GM12878 (cell line): ENCODE measurements around the gene GABRB3. TPM values are rescaled to one million over a fixed set of nuclear protein-coding genes. Genes with fewer than 3 reads are reported as not detected.
"Not testable (repeated sequence)": the region's sequence is repeated elsewhere in the genome, so short reads cannot be mapped to it uniquely, and the experiment has no call there.

Experiments used
- ATAC-seq: fragments of 200-7000 bp; cut with Tn5 transposase; 3 replicates; pipeline ENCODE4 v1.9.1; 2020; ENCODE audit warnings: mild to moderate bottlenecking, moderate library complexity
- BruUV-seq: library from RNA; stranded (reverse); fragments of 400-500 nt; replicated peaks from 2 replicates; lab custom pipeline; 2021; lab: Mats Ljungman, UMichigan
- CTCF ChIA-PET: fragments of 300-600 bp; sonication (Branson Sonifier 250); formaldehyde crosslinking; extraction: SDS; loops from one replicate; lab custom pipeline; 2021; ENCODE audit warnings: inconsistent platforms; lab: Yijun Ruan, JAX
- POLR2A ChIA-PET: fragments of 350-600 bp; formaldehyde crosslinking; extraction: SDS; loops from one replicate; lab custom pipeline; 2021; ENCODE audit warnings: inconsistent platforms; lab: Charles Lee
- RAD21 ChIA-PET: fragments of 300-600 bp; sonication (Branson Sonifier 250); formaldehyde crosslinking; loops from one replicate; lab custom pipeline; 2023; ENCODE audit warnings: antibody characterized with exemption; ENCODE audit not compliant: unreplicated experiment; lab: Charles Lee
- SMC1A ChIA-PET: fragments of 300-600 bp; sonication (Branson Sonifier 250); formaldehyde crosslinking; loops from one replicate; lab custom pipeline; 2023; ENCODE audit not compliant: unreplicated experiment, uncharacterized antibody; lab: Charles Lee
- DNase-seq: peaks from one replicate; pipeline ENCODE4 v3.0.0-alpha.2; 2011; ENCODE audit warnings: low read depth, low spot score
- FAIRE-seq: peaks from 3 replicates; lab custom pipeline; 2011; peaks lifted over from hg19 to GRCh38; lab: Jason Lieb, UNC
- H2AFZ ChIP-seq: 2 replicates; pipeline ENCODE4 v1.6.0; 2011; ENCODE audit warnings: low read depth, low read length, control low read depth; ENCODE audit not compliant: control insufficient read depth
- H3K27ac ChIP-seq: 2 replicates; pipeline ENCODE4 v1.5.1; 2011; ENCODE audit warnings: control low read depth; ENCODE audit not compliant: control insufficient read depth, insufficient read depth
- H3K27me3 ChIP-seq, 2 experiments: replicated peaks in 1 of 2; 2 replicates each; pipeline versions ENCODE4 v1.6.0 to v1.6.1; 2011; ENCODE audit warnings: low read length in 1 of 2; ENCODE audit not compliant: control insufficient read depth in 2 of 2, insufficient read depth in 2 of 2
- H3K36me3 ChIP-seq, 2 experiments: 2 replicates each; pipeline ENCODE4 v1.5.1; 2011; ENCODE audit warnings: low read length in 1 of 2; ENCODE audit not compliant: control insufficient read depth in 2 of 2, insufficient read depth in 2 of 2
- H3K4me1 ChIP-seq: 2 replicates; pipeline ENCODE4 v1.6.1; 2011; ENCODE audit warnings: mild to moderate bottlenecking, low read length, moderate library complexity, mixed read lengths; ENCODE audit not compliant: control insufficient read depth, insufficient read depth
- H3K4me2 ChIP-seq: 2 replicates; pipeline ENCODE4 v1.6.0; 2011; ENCODE audit warnings: control low read depth; ENCODE audit not compliant: control insufficient read depth, insufficient read depth
- H3K4me3 ChIP-seq: fragments of 200-600 bp; sonication (generic); 2 replicates; pipeline ENCODE4 v1.5.1; 2016
- H3K79me2 ChIP-seq: 2 replicates; pipeline ENCODE4 v1.6.0; 2011; ENCODE audit warnings: low read length; ENCODE audit not compliant: control insufficient read depth, insufficient read depth
- H3K9ac ChIP-seq: 2 replicates; pipeline ENCODE4 v1.8.0; 2011; ENCODE audit warnings: low read length, control low read depth, mixed read lengths; ENCODE audit not compliant: control insufficient read depth, insufficient read depth
- H3K9me3 ChIP-seq: replicated peaks from 3 replicates; pipeline ENCODE4 v1.5.1; 2011; ENCODE audit warnings: mild to moderate bottlenecking, low read length; ENCODE audit not compliant: control insufficient read depth, insufficient read depth
- H4K20me1 ChIP-seq: 2 replicates; pipeline ENCODE4 v1.6.0; 2011; ENCODE audit not compliant: control insufficient read depth, insufficient read depth
- CBX3 ChIP-seq: fragments of 200-600 bp; sonication (generic); IDR thresholded peaks from 2 replicates; pipeline ENCODE4 v1.6.1; 2016; ENCODE audit warnings: low read depth, borderline replicate concordance
- MTA3 ChIP-seq: IDR thresholded peaks from 2 replicates; pipeline ENCODE4 v1.6.1; 2012; ENCODE audit warnings: low read length, inconsistent platforms, borderline replicate concordance
- RUNX3 ChIP-seq: IDR thresholded peaks from 2 replicates; pipeline ENCODE4 v1.6.1; 2012; ENCODE audit warnings: low read length, inconsistent platforms
- STAT1 ChIP-seq: fragments of 450-650 bp; conservative IDR thresholded peaks from 2 replicates; pipeline ENCODE4 v1.6.1; 2014; ENCODE audit warnings: antibody characterized with exemption, mild to moderate bottlenecking
- SUPT20H ChIP-seq: IDR thresholded peaks from 2 replicates; pipeline ENCODE4 v1.6.1; 2011; ENCODE audit warnings: low read depth, mild to moderate bottlenecking, low read length, moderate library complexity, borderline replicate concordance; ENCODE audit not compliant: control insufficient read depth
- TARDBP ChIP-seq: IDR thresholded peaks from 2 replicates; pipeline ENCODE4 v1.6.1; 2016; ENCODE audit warnings: borderline replicate concordance
- ZNF24 ChIP-seq: fragments of 450-650 bp; IDR thresholded peaks from 2 replicates; pipeline ENCODE4 v1.6.1; 2017; ENCODE audit warnings: antibody characterized with exemption, mild to moderate bottlenecking
- WGBS: methylation state at CpG from one replicate; pipeline ENCODE4 v1.1.6; 2016; ENCODE audit warnings: low lambda C conversion rate; ENCODE audit not compliant: insufficient replicate concordance, insufficient coverage; ENCODE audit errors: missing lambda C conversion rate; 5-methylcytosine and 5-hydroxymethylcytosine counted together
- in situ Hi-C: fragments of 300-500 bp; cut with MboI; formaldehyde crosslinking; loops from 9 replicates; pipeline ENCODE4 v1.14.3; 2018; ENCODE audit warnings: mixed read lengths
- intact Hi-C: fragments of 100-400 bp; cut with micrococcal nuclease; formaldehyde crosslinking; loops from one replicate; pipeline ENCODE4 v1.14.2; 2022; ENCODE audit not compliant: unreplicated experiment
- polyA plus RNA-seq, 11 experiments: library from polyadenylated mRNA; depleted of rRNA in 4 of 11; unstranded in 6 of 11; stranded (reverse) in 5 of 11; fragments of >200 nt; fragmentation: Nextera tagmentation in 4 of 11; fragmentation: Illumina TruSeq in 1 of 11; extraction: Ambion mirVana in 4 of 11; extraction: Trizol in 1 of 11; gene quantifications; 1 replicate in 1 of 11; 2 replicates in 10 of 11; pipeline versions ENCODE4 v1.2.1 to v1.2.3, GENCODE V29; 2011 to 2016; ENCODE audit warnings: inconsistent platforms in 2 of 11, missing spikeins in 2 of 11, low read depth in 1 of 11
- total RNA-seq, 4 experiments: library from RNA; depleted of rRNA in 3 of 4; stranded (reverse); fragments of >200 nt in 3 of 4; fragmentation: Illumina TruSeq in 1 of 4; extraction: Trizol in 1 of 4; gene quantifications; 2 replicates each; pipeline versions ENCODE4 v1.2.1 to v1.2.3, GENCODE V29; 2013 to 2021
- TF ChIP-seq, protein P1 (sequence below): fragments of 150-350 bp; IDR thresholded peaks from 2 replicates; pipeline ENCODE4 v1.6.1; 2014; ENCODE audit warnings: mild to moderate bottlenecking, low read depth, low read length
- TF ChIP-seq, protein P2 (sequence below): IDR thresholded peaks from 2 replicates; pipeline ENCODE4 v1.6.1; 2011; ENCODE audit warnings: mild to moderate bottlenecking, low read depth, low read length, moderate library complexity; ENCODE audit not compliant: insufficient replicate concordance
- TF ChIP-seq, protein P3 (sequence below): IDR thresholded peaks from 2 replicates; pipeline ENCODE4 v1.6.1; 2011; ENCODE audit warnings: low read depth, mild to moderate bottlenecking, low read length, moderate library complexity, borderline replicate concordance; ENCODE audit errors: extremely low read depth

Gene GABRB3
- total and polyA plus RNA-seq, 10 of the 15 experiments (the other 5 are each of a cell fraction or from before 2014, with no cell fraction given) = 0.05 to 0.08 (median 0.05) TPM; not detected in 7

DNA sequence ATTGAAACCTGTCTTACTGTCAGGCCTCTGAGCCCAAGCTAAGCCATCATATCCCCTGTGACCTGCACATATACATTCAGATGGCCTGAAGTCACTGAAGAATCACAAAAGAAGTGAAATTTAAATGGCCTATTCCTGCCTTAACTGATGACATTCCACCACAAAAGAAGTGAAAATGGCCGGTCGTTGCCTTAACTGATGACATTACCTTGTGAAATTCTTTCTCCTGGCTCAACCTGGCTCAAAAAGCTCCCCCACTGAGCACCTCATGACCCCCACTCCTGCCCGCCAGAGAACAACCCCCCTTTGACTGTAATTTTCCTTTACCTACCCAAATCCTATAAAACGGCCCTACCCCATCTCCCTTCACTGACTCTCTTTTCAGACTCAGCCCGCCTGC is 53.0 kb downstream of the GABRB3 start:
- H3K9ac ChIP-seq, intact Hi-C loops, H3K4me3 ChIP-seq, H3K4me2 ChIP-seq, ATAC-seq, H3K79me2 ChIP-seq, H4K20me1 ChIP-seq, BruUV-seq, H3K27me3 ChIP-seq, SMC1A ChIA-PET, H2AFZ ChIP-seq, RAD21 ChIA-PET, H3K27ac ChIP-seq, H3K4me1 ChIP-seq, CTCF ChIA-PET, POLR2A ChIA-PET, H3K9me3 ChIP-seq, FAIRE-seq, H3K36me3 ChIP-seq, DNase-seq: not testable (repeated sequence)
- in situ Hi-C loops = loop anchor here (10.0 kb wide), 1 partner anchor 55 kb away; no protein-coding TSS in a partner anchor
- 13% methylated on average over 5 of the region's 5 CpGs for WGBS

DNA sequence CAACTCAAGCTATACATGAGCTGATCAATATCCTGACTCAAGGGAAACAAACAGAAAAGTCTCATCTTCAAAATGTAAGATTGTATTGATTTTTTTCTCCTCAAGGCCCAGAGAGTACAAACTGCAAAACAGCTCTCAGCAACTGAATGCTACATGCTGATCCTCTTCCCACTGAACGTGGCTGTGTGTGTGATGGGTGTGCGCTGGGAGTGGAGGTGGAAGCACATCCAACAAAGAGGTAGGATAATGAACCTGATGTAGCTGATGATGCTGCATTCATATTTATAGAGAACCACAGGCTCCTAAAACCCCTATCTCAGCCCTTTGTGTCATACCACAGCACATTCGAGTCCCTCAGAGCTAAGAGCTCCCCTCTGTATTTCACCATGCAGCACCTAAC is 56.8 kb downstream of the GABRB3 start:
- H3K4me2 ChIP-seq = no peak overlapping the region
- no peak overlapping the region for H3K9ac ChIP-seq
- ChIA-PET CTCF (no interaction called here), SMC1A (no interaction called here), RAD21 (no interaction called here), POLR2A (no interaction called here)
- no peaks in the 10 kb centered on the region for H4K20me1 ChIP-seq
- BruUV-seq = no TSS peak
- no peaks in the 10 kb centered on the region; the same call in 2 of the 3 replicates for H3K9me3 ChIP-seq
- H3K36me3 ChIP-seq = no peaks in the 10 kb centered on the region
- no peaks in the 10 kb centered on the region for H3K27me3 ChIP-seq
- no peak overlapping the region for H3K4me3 ChIP-seq
- DNase-seq (no peak), FAIRE-seq (no peak), ATAC-seq (no peak)
- intact Hi-C loops (no loop called here), in situ Hi-C loops (no loop called here)
- H3K4me1 ChIP-seq = no peaks in the 10 kb centered on the region
- TF ChIP-seq CBX3 (no peak), ZNF24 (no peak), MTA3 (no peak), STAT1 (no peak), SUPT20H (no peak), TARDBP (no peak), RUNX3 (no peak)
- TF ChIP-seq, protein P1, sequence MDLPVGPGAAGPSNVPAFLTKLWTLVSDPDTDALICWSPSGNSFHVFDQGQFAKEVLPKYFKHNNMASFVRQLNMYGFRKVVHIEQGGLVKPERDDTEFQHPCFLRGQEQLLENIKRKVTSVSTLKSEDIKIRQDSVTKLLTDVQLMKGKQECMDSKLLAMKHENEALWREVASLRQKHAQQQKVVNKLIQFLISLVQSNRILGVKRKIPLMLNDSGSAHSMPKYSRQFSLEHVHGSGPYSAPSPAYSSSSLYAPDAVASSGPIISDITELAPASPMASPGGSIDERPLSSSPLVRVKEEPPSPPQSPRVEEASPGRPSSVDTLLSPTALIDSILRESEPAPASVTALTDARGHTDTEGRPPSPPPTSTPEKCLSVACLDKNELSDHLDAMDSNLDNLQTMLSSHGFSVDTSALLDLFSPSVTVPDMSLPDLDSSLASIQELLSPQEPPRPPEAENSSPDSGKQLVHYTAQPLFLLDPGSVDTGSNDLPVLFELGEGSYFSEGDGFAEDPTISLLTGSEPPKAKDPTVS = no peak
- TF ChIP-seq, protein P2, sequence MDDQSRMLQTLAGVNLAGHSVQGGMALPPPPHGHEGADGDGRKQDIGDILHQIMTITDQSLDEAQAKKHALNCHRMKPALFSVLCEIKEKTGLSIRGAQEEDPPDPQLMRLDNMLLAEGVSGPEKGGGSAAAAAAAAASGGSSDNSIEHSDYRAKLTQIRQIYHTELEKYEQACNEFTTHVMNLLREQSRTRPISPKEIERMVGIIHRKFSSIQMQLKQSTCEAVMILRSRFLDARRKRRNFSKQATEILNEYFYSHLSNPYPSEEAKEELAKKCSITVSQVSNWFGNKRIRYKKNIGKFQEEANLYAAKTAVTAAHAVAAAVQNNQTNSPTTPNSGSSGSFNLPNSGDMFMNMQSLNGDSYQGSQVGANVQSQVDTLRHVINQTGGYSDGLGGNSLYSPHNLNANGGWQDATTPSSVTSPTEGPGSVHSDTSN = no peak
- TF ChIP-seq, protein P3, sequence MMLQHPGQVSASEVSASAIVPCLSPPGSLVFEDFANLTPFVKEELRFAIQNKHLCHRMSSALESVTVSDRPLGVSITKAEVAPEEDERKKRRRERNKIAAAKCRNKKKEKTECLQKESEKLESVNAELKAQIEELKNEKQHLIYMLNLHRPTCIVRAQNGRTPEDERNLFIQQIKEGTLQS = no peak
- H3K79me2 ChIP-seq = no peaks in the 10 kb centered on the region
- H2AFZ ChIP-seq = no peak overlapping the region
- H3K27ac ChIP-seq = no peak overlapping the region
- WGBS = 25% methylated on average over 3 of the region's 3 CpGs
